GM13976 (cell line): Measurements from ENCODE around the gene UGDH.

Source experiments
- DNase-seq: peaks from one replicate; pipeline ENCODE4 v3.0.0; 2012; ENCODE audit warnings: low spot score
- CTCF ChIP-seq: IDR thresholded peaks from 2 replicates; pipeline ENCODE4 v1.5.1; 2012; ENCODE audit warnings: borderline replicate concordance, mild to moderate bottlenecking; ENCODE audit not compliant: insufficient read depth; ENCODE audit errors: extremely low read depth, missing control alignments, control extremely low read depth
- in situ Hi-C: fragments of 300-500 bp; cut with MboI; formaldehyde crosslinking; loops from one replicate; pipeline ENCODE4 v1.12.0; 2022; ENCODE audit warnings: low sequenced_read_pairs, mixed read lengths, inconsistent platforms; ENCODE audit not compliant: unreplicated experiment

Gene UGDH

GRCh38 chr4:39530682-39531081, 3.4 kb upstream of the UGDH start:
- in situ Hi-C loops = no loop called here
- no peak for TF ChIP-seq CTCF
- DNase-seq = no peak

- in situ Hi-C loops = no loop called here
- no peak for TF ChIP-seq CTCF
- DNase-seq = no peak
Observed at GRCh38 chr4:39529534-39529933, 2.3 kb upstream of the UGDH start.

- no peak for DNase-seq
- TF ChIP-seq CTCF = no peak
- in situ Hi-C loops = no loop called here
Observed at GRCh38 chr4:39528061-39528465, 824 bp upstream of the UGDH start.

GRCh38 chr4:39526765-39527295, 409 bp downstream of the UGDH start:
- TF ChIP-seq CTCF = no peak
- in situ Hi-C loops = no loop called here
- DNase-seq = peak; percentile 56

GRCh38 chr4:39525822-39526690, 1.2 kb downstream of the UGDH start:
- peak; percentile 30 for DNase-seq
- in situ Hi-C loops = no loop called here
- TF ChIP-seq CTCF = no peak

GRCh38 chr4:39524161-39524957, 2.9 kb downstream of the UGDH start:
- in situ Hi-C loops = no loop called here
- TF ChIP-seq CTCF = no peak
- DNase-seq = no peak
